ENCODE measurements around the gene PRR14.
A peak's percentile ranks its signal among the peaks of the same experiment; 100 is the strongest.
"Not testable (repeated sequence)": the region's sequence is repeated elsewhere in the genome, so short reads cannot be mapped to it uniquely, and the experiment has no call there.

PRR14 gene

GRCh38 chr16:30633526-30633925 is 17.2 kb upstream of the PRR14 start:
- DNase-seq: no peak

GRCh38 chr16:30636599-30636998 is 14.2 kb upstream of the PRR14 start:
- no peak for DNase-seq

- not testable (repeated sequence) for DNase-seq
Observed at GRCh38 chr16:30637139-30637538, 13.6 kb upstream of the PRR14 start.

GRCh38 chr16:30637944-30638343 is 12.8 kb upstream of the PRR14 start:
- no peak for DNase-seq

GRCh38 chr16:30641378-30641982 is 9.3 kb upstream of the PRR14 start:
- no peak for DNase-seq

- DNase-seq: no peak
Observed at GRCh38 chr16:30644334-30644830, 6.4 kb upstream of the PRR14 start.

GRCh38 chr16:30645727-30646126 is 5.0 kb upstream of the PRR14 start:
- DNase-seq: no peak

GRCh38 chr16:30647274-30647571 is 3.5 kb upstream of the PRR14 start:
- DNase-seq: no peak

GRCh38 chr16:30649725-30650368 is 913 bp upstream of the PRR14 start:
- DNase-seq: no peak

- peak; percentile 65 to 75 for DNase-seq
Observed at GRCh38 chr16:30651124-30652004, 604 bp downstream of the PRR14 start.

GRCh38 chr16:30652005-30652296 is 1.2 kb downstream of the PRR14 start:
- DNase-seq: no peak

- DNase-seq: no peak
Observed at GRCh38 chr16:30652718-30653117, 2.0 kb downstream of the PRR14 start.

- DNase-seq: no peak
Observed at GRCh38 chr16:30654856-30655255, 4.1 kb downstream of the PRR14 start.

- DNase-seq: no peak
Observed at GRCh38 chr16:30655815-30656347, 5.1 kb downstream of the PRR14 start.

- no peak for DNase-seq
Observed at GRCh38 chr16:30656388-30656787, 5.6 kb downstream of the PRR14 start.

- DNase-seq: no peak
Observed at GRCh38 chr16:30656974-30657865, 6.5 kb downstream of the PRR14 start.

GRCh38 chr16:30657866-30658730 is 7.3 kb downstream of the PRR14 start, which contains the start of gene FBRS:
FBRS (plus strand) TSS chr16:30658431; CDS start chr16:30659519, 1,088 bp downstream.
- DNase-seq: peak; percentile 100

GRCh38 chr16:30658731-30659506 is 8.2 kb downstream of the PRR14 start:
- peak in 1 of 2 donors; percentile 95 for DNase-seq

GRCh38 chr16:30659507-30660423 is 9.0 kb downstream of the PRR14 start:
- peak; percentile 45 to 54 for DNase-seq

All from activated CD4-positive, alpha-beta T cell treated with anti-CD3 and anti-CD28 coated beads for 4 hours (primary cell).